PFSK-1 (cell line): ENCODE measurements around the gene ZMIZ2.
A peak's percentile ranks its signal among the peaks of the same experiment; 100 is the strongest.

Source experiments
- FOXP2 ChIP-seq: optimal IDR thresholded peaks from 2 replicates; pipeline ENCODE3; 2011; ENCODE audit warnings: borderline replicate concordance, control low read depth, inconsistent platforms; ENCODE audit not compliant: insufficient read depth; ENCODE audit errors: extremely low read length, extremely low read depth
- POLR2AphosphoS5 ChIP-seq: IDR thresholded peaks from 2 replicates; pipeline ENCODE4 v1.6.1; 2012; ENCODE audit warnings: low read depth, mild to moderate bottlenecking, control low read depth, low read length, moderate library complexity
- REST ChIP-seq, 2 experiments: IDR thresholded peaks; 2 replicates each; pipeline versions ENCODE4 v1.6.1 to v1.8.0; 2011 to 2012; ENCODE audit warnings: low read depth in 2 of 2, low read length in 2 of 2, control low read depth in 1 of 2, inconsistent platforms in 1 of 2, mild to moderate bottlenecking in 1 of 2, moderate library complexity in 1 of 2; ENCODE audit not compliant: insufficient read depth in 1 of 2
- SIN3A ChIP-seq: IDR thresholded peaks from 2 replicates; pipeline ENCODE4 v1.6.1; 2012; ENCODE audit warnings: mild to moderate bottlenecking, low read length, moderate library complexity, borderline replicate concordance; ENCODE audit not compliant: insufficient read depth
- TAF1 ChIP-seq: IDR thresholded peaks from 2 replicates; pipeline ENCODE4 v1.6.1; 2012; ENCODE audit warnings: low read length, control low read depth, borderline replicate concordance; ENCODE audit not compliant: insufficient read depth

Gene ZMIZ2

GRCh38 chr7:44767134-44767911 is 18.7 kb downstream of the ZMIZ2 start:
- TF ChIP-seq SIN3A, result no peak
- TF ChIP-seq POLR2AphosphoS5, result no peak
- TF ChIP-seq FOXP2, result no peak
- no peak for TF ChIP-seq REST (IDR thresholded peaks at IDR 0.05; ENCODE audit: insufficient read depth in 1 of 2, low read depth in 2 of 2, low read length in 2 of 2)
- TF ChIP-seq TAF1, result no peak

- TF ChIP-seq SIN3A (no peak), POLR2AphosphoS5 (no peak), FOXP2 (no peak), TAF1 (no peak), REST (IDR thresholded peaks at IDR 0.05; ENCODE audit: insufficient read depth in 1 of 2, low read depth in 2 of 2, low read length in 2 of 2) (no peak)
Observed at GRCh38 chr7:44767912-44768627, 19.4 kb downstream of the ZMIZ2 start.

- TF ChIP-seq SIN3A (no peak), POLR2AphosphoS5 (peak; percentile 39; the same call in 1 of the 2 replicates)
Observed at GRCh38 chr7:44768628-44769371, 20.2 kb downstream of the ZMIZ2 start.

- TF ChIP-seq SIN3A (no peak), POLR2AphosphoS5 (peak; percentile 1; the same call in 1 of the 2 replicates)
Observed at GRCh38 chr7:44769376-44769775, 20.7 kb downstream of the ZMIZ2 start.

GRCh38 chr7:44769776-44770294 is 21.2 kb downstream of the ZMIZ2 start:
- TF ChIP-seq POLR2AphosphoS5, result no peak
- TF ChIP-seq TAF1, result no peak
- TF ChIP-seq SIN3A, result no peak

- TF ChIP-seq REST (IDR thresholded peaks at IDR 0.05; ENCODE audit: insufficient read depth in 1 of 2, low read depth in 2 of 2, low read length in 2 of 2), result no peak
- no peak for TF ChIP-seq FOXP2
- no peak for TF ChIP-seq POLR2AphosphoS5
- TF ChIP-seq SIN3A, result no peak
- TF ChIP-seq TAF1, result no peak
Observed at GRCh38 chr7:44771358-44771757, 22.7 kb downstream of the ZMIZ2 start.
